HEK293 (cell line): Measurements from ENCODE around the gene TEPSIN.

Experiments
- CTCF ChIP-seq: fragments of 450-650 bp; formaldehyde crosslinking; IDR thresholded peaks from 2 replicates; pipeline ENCODE4 v1.5.1; 2016; ENCODE audit warnings: missing biosample characterization, missing genetic modification characterization
- KLF7 ChIP-seq: fragments of 450-650 bp; formaldehyde crosslinking; IDR thresholded peaks from 2 replicates; pipeline ENCODE4 v1.5.1; 2016; ENCODE audit warnings: missing biosample characterization, missing genetic modification characterization, borderline replicate concordance
- KLF9 ChIP-seq: fragments of 450-650 bp; formaldehyde crosslinking; IDR thresholded peaks from 2 replicates; pipeline ENCODE4 v1.5.1; 2016; ENCODE audit warnings: missing biosample characterization, missing genetic modification characterization, low read depth
- MZF1 ChIP-seq: fragments of 450-650 bp; formaldehyde crosslinking; IDR thresholded peaks from 2 replicates; pipeline ENCODE4 v1.5.1; 2017; ENCODE audit warnings: missing biosample characterization, missing genetic modification characterization, borderline replicate concordance
- PRDM4 ChIP-seq: fragments of 450-650 bp; formaldehyde crosslinking; IDR thresholded peaks from 2 replicates; pipeline ENCODE4 v1.5.1; 2017; ENCODE audit warnings: missing biosample characterization, missing genetic modification characterization
- SP7 ChIP-seq: fragments of 450-650 bp; formaldehyde crosslinking; IDR thresholded peaks from 2 replicates; pipeline ENCODE4 v1.5.1; 2016; ENCODE audit warnings: missing biosample characterization, missing genetic modification characterization
- ZNF785 ChIP-seq: fragments of 450-650 bp; formaldehyde crosslinking; IDR thresholded peaks from 2 replicates; pipeline ENCODE4 v1.5.1; 2016; ENCODE audit warnings: missing biosample characterization, missing genetic modification characterization
- ZSCAN23 ChIP-seq: fragments of 450-650 bp; formaldehyde crosslinking; IDR thresholded peaks from 2 replicates; pipeline ENCODE4 v1.5.1; 2016; ENCODE audit warnings: missing biosample characterization, missing genetic modification characterization
- TF ChIP-seq, protein P1 (sequence below): fragments of 450-650 bp; formaldehyde crosslinking; IDR thresholded peaks from 2 replicates; pipeline ENCODE4 v1.5.1; 2016; ENCODE audit warnings: missing biosample characterization, missing genetic modification characterization

DNA sequence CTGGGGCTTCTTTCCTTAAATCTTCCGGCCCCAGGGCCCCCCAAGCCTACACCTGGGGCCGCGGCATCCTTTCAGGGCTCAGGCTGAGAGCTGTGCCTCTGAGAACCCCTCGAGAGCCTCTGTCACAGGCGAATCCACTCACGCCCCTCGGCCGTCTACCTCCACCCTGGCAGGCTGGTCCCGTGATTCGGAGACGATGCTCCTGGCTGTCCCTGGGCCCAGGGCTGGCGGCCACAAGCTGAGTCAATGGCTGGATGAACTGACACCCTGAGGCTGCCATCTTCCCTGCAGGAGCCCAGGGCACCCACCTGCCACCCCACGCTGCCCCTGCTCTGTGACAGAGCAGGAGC, 4.4 kb downstream of the TEPSIN start:
- TF ChIP-seq PRDM4, result no peak
- no peak for TF ChIP-seq KLF7
- TF ChIP-seq, protein P1, sequence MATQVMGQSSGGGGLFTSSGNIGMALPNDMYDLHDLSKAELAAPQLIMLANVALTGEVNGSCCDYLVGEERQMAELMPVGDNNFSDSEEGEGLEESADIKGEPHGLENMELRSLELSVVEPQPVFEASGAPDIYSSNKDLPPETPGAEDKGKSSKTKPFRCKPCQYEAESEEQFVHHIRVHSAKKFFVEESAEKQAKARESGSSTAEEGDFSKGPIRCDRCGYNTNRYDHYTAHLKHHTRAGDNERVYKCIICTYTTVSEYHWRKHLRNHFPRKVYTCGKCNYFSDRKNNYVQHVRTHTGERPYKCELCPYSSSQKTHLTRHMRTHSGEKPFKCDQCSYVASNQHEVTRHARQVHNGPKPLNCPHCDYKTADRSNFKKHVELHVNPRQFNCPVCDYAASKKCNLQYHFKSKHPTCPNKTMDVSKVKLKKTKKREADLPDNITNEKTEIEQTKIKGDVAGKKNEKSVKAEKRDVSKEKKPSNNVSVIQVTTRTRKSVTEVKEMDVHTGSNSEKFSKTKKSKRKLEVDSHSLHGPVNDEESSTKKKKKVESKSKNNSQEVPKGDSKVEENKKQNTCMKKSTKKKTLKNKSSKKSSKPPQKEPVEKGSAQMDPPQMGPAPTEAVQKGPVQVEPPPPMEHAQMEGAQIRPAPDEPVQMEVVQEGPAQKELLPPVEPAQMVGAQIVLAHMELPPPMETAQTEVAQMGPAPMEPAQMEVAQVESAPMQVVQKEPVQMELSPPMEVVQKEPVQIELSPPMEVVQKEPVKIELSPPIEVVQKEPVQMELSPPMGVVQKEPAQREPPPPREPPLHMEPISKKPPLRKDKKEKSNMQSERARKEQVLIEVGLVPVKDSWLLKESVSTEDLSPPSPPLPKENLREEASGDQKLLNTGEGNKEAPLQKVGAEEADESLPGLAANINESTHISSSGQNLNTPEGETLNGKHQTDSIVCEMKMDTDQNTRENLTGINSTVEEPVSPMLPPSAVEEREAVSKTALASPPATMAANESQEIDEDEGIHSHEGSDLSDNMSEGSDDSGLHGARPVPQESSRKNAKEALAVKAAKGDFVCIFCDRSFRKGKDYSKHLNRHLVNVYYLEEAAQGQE (tag by site-specific recombination), result no peak
- no peak for TF ChIP-seq CTCF (tag by site-specific recombination)
- no peak for TF ChIP-seq MZF1 (tag by site-specific recombination)
- TF ChIP-seq SP7 (tag by site-specific recombination), result no peak
- TF ChIP-seq KLF9 (tag by site-specific recombination), result no peak
- TF ChIP-seq ZNF785 (tag by site-specific recombination), result no peak
- TF ChIP-seq ZSCAN23 (tag by site-specific recombination), result no peak
